HepG2 (cell line): ENCODE results near the gene SYNGR4. TPM values are rescaled to one million over a fixed set of nuclear protein-coding genes. Genes with fewer than 3 reads are reported as not detected.

ENCODE experiments used
- CREM ChIP-seq, 2 experiments: sonication (generic) in 1 of 2; formaldehyde crosslinking in 1 of 2; IDR thresholded peaks; 2 replicates each; pipeline versions ENCODE4 v1.4.0 to v1.6.1; 2016 to 2020; ENCODE audit warnings: antibody characterized with exemption in 1 of 2, mild to moderate bottlenecking in 1 of 2, missing genetic modification reagents in 1 of 2
- ELF3 ChIP-seq: IDR thresholded peaks from 2 replicates; pipeline ENCODE4 v1.6.1; 2016; ENCODE audit warnings: missing genetic modification reagents, missing compliant biosample characterization
- GATA4 ChIP-seq: sonication (generic); IDR thresholded peaks from 2 replicates; pipeline ENCODE4 v1.6.1; 2016; ENCODE audit warnings: antibody characterized with exemption, low read depth, borderline replicate concordance
- HCFC1 ChIP-seq: fragments of 150-350 bp; IDR thresholded peaks from 2 replicates; pipeline ENCODE4 v1.6.1; 2014; ENCODE audit warnings: low read depth, low read length
- MIER2 ChIP-seq: IDR thresholded peaks from 2 replicates; pipeline ENCODE4 v1.6.1; 2016; ENCODE audit warnings: missing biosample characterization, missing genetic modification reagents
- MYC ChIP-seq: sonication (generic); formaldehyde crosslinking; IDR thresholded peaks from 2 replicates; pipeline ENCODE4 v1.9.0; 2021; ENCODE audit warnings: missing genetic modification reagents, borderline replicate concordance
- PCBP1 ChIP-seq: fragments of 200-400 bp; formaldehyde crosslinking; IDR thresholded peaks from 2 replicates; pipeline ENCODE4 v1.6.1; 2017; ENCODE audit warnings: mild to moderate bottlenecking, low read depth, low read length, borderline replicate concordance
- RBAK ChIP-seq: sonication (generic); formaldehyde crosslinking; IDR thresholded peaks from 2 replicates; pipeline ENCODE4 v1.5.1; 2020; ENCODE audit warnings: mild to moderate bottlenecking, missing genetic modification reagents
- RCOR2 ChIP-seq: IDR thresholded peaks from 2 replicates; pipeline ENCODE4 v1.6.1; 2016; ENCODE audit warnings: missing biosample characterization, missing genetic modification reagents
- TBX2 ChIP-seq: sonication (generic); formaldehyde crosslinking; IDR thresholded peaks from 2 replicates; pipeline ENCODE4 v1.5.0; 2020; ENCODE audit warnings: missing genetic modification reagents, mild to moderate bottlenecking, borderline replicate concordance
- TCF7 ChIP-seq: sonication (generic); IDR thresholded peaks from 2 replicates; pipeline ENCODE4 v1.6.1; 2016; ENCODE audit warnings: antibody characterized with exemption, low read depth
- ZBTB26 ChIP-seq: IDR thresholded peaks from 2 replicates; pipeline ENCODE4 v1.6.1; 2016; ENCODE audit warnings: missing compliant biosample characterization, missing genetic modification reagents, borderline replicate concordance
- ZMYM3 ChIP-seq: sonication (generic); formaldehyde crosslinking; IDR thresholded peaks from 2 replicates; pipeline ENCODE4 v1.5.1; 2020; ENCODE audit warnings: mild to moderate bottlenecking, missing genetic modification reagents
- ZNF768 ChIP-seq: sonication (generic); formaldehyde crosslinking; IDR thresholded peaks from 2 replicates; pipeline ENCODE4 v1.4.0; 2020; ENCODE audit warnings: missing genetic modification reagents
- ZSCAN31 ChIP-seq: sonication (generic); formaldehyde crosslinking; IDR thresholded peaks from 2 replicates; pipeline ENCODE4 v1.5.0; 2020; ENCODE audit warnings: low read depth, mild to moderate bottlenecking, missing genetic modification reagents
- polyA plus RNA-seq, 8 experiments: library from polyadenylated mRNA; depleted of rRNA in 3 of 8; stranded (reverse) in 7 of 8; unstranded in 1 of 8; fragments of >200 nt; fragmentation: Illumina TruSeq in 4 of 8; extraction: Trizol in 4 of 8; gene quantifications; 2 replicates each; pipeline versions ENCODE4 v1.2.1 to v1.2.3, GENCODE V29; 2011 to 2016; ENCODE audit warnings: low read depth in 4 of 8, missing spikeins in 1 of 8, mixed read lengths in 1 of 8; ENCODE audit not compliant: insufficient read depth in 1 of 8
- total RNA-seq, 5 experiments: library from RNA; depleted of rRNA; stranded (reverse); fragments of >200 nt; fragmentation: Illumina TruSeq; extraction: Trizol; gene quantifications; 2 replicates each; pipeline ENCODE4 v1.2.3, GENCODE V29; 2016; ENCODE audit warnings: low read depth in 1 of 5
- TF ChIP-seq, protein P1 (sequence below): sonication (generic); formaldehyde crosslinking; IDR thresholded peaks from 2 replicates; pipeline ENCODE4 v1.5.0; 2020; ENCODE audit warnings: mild to moderate bottlenecking, missing genetic modification reagents
- TF ChIP-seq, protein P2 (sequence below): IDR thresholded peaks from 2 replicates; pipeline ENCODE4 v1.6.1; 2016; ENCODE audit warnings: low read depth, missing genetic modification reagents, missing compliant biosample characterization
- TF ChIP-seq, protein P3 (sequence below): sonication (generic); formaldehyde crosslinking; IDR thresholded peaks from 2 replicates; pipeline ENCODE4 v1.5.1; 2020; ENCODE audit warnings: mild to moderate bottlenecking, missing genetic modification reagents

Gene SYNGR4
- total and polyA plus RNA-seq, 2 of the 13 experiments (the other 11 are each of a cell fraction or from before 2014, with no cell fraction given) = not detected

DNA sequence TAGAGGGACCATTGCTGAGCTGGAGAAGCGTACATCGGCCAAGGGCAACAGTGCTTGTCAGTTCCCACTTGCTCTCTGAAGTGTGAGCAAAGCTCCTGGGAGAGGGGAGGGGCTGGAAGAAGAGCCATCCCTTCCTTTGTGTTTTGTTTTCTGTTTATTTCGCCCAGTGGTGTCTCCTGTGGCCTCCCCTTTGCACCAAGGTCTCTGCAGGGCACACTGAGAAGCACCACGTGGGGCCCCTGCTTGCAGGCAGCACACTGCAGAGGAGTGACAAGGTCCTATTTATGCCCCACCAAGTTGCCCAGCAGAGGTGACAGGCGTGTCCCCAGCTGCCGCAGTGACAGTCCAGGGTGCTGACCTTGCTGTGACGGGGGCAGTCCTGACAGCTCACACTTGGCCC lies 53.3 kb downstream of the SYNGR4 start (continued):
- TF ChIP-seq, protein P1, sequence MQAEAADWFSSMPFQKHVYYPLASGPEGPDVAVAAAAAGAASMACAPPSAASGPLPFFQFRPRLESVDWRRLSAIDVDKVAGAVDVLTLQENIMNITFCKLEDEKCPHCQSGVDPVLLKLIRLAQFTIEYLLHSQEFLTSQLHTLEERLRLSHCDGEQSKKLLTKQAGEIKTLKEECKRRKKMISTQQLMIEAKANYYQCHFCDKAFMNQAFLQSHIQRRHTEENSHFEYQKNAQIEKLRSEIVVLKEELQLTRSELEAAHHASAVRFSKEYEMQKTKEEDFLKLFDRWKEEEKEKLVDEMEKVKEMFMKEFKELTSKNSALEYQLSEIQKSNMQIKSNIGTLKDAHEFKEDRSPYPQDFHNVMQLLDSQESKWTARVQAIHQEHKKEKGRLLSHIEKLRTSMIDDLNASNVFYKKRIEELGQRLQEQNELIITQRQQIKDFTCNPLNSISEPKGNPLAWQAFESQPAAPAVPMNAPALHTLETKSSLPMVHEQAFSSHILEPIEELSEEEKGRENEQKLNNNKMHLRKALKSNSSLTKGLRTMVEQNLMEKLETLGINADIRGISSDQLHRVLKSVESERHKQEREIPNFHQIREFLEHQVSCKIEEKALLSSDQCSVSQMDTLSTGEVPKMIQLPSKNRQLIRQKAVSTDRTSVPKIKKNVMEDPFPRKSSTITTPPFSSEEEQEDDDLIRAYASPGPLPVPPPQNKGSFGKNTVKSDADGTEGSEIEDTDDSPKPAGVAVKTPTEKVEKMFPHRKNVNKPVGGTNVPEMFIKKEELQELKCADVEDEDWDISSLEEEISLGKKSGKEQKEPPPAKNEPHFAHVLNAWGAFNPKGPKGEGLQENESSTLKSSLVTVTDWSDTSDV (CRISPR knock-in tag) = no peak
- TF ChIP-seq PCBP1 (no peak), RCOR2 (CRISPR knock-in tag) (no peak), ZSCAN31 (CRISPR knock-in tag) (no peak), HCFC1 (no peak), ZBTB26 (CRISPR knock-in tag) (no peak), ZMYM3 (CRISPR knock-in tag) (0 out of 2 replicates have a peak, but pooled peaks have one; percentile 6), ELF3 (CRISPR knock-in tag) (no peak), RBAK (CRISPR knock-in tag) (no peak), TBX2 (CRISPR knock-in tag) (peak; percentile 41; the same call in 1 of the 2 replicates), GATA4 (no peak), MIER2 (CRISPR knock-in tag) (0 out of 2 replicates have a peak, but pooled peaks have one; percentile 48), CREM (IDR thresholded peaks at IDR 0.05) (no peak), CREM (CRISPR knock-in tag; IDR thresholded peaks at IDR 0.05) (no peak), ZNF768 (CRISPR knock-in tag) (no peak), TCF7 (no peak), MYC (peak; percentile 15; the same call in 1 of the 2 replicates)
- TF ChIP-seq, protein P2, sequence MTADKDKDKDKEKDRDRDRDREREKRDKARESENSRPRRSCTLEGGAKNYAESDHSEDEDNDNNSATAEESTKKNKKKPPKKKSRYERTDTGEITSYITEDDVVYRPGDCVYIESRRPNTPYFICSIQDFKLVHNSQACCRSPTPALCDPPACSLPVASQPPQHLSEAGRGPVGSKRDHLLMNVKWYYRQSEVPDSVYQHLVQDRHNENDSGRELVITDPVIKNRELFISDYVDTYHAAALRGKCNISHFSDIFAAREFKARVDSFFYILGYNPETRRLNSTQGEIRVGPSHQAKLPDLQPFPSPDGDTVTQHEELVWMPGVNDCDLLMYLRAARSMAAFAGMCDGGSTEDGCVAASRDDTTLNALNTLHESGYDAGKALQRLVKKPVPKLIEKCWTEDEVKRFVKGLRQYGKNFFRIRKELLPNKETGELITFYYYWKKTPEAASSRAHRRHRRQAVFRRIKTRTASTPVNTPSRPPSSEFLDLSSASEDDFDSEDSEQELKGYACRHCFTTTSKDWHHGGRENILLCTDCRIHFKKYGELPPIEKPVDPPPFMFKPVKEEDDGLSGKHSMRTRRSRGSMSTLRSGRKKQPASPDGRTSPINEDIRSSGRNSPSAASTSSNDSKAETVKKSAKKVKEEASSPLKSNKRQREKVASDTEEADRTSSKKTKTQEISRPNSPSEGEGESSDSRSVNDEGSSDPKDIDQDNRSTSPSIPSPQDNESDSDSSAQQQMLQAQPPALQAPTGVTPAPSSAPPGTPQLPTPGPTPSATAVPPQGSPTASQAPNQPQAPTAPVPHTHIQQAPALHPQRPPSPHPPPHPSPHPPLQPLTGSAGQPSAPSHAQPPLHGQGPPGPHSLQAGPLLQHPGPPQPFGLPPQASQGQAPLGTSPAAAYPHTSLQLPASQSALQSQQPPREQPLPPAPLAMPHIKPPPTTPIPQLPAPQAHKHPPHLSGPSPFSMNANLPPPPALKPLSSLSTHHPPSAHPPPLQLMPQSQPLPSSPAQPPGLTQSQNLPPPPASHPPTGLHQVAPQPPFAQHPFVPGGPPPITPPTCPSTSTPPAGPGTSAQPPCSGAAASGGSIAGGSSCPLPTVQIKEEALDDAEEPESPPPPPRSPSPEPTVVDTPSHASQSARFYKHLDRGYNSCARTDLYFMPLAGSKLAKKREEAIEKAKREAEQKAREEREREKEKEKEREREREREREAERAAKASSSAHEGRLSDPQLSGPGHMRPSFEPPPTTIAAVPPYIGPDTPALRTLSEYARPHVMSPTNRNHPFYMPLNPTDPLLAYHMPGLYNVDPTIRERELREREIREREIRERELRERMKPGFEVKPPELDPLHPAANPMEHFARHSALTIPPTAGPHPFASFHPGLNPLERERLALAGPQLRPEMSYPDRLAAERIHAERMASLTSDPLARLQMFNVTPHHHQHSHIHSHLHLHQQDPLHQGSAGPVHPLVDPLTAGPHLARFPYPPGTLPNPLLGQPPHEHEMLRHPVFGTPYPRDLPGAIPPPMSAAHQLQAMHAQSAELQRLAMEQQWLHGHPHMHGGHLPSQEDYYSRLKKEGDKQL (CRISPR knock-in tag) = no peak
- TF ChIP-seq, protein P3, sequence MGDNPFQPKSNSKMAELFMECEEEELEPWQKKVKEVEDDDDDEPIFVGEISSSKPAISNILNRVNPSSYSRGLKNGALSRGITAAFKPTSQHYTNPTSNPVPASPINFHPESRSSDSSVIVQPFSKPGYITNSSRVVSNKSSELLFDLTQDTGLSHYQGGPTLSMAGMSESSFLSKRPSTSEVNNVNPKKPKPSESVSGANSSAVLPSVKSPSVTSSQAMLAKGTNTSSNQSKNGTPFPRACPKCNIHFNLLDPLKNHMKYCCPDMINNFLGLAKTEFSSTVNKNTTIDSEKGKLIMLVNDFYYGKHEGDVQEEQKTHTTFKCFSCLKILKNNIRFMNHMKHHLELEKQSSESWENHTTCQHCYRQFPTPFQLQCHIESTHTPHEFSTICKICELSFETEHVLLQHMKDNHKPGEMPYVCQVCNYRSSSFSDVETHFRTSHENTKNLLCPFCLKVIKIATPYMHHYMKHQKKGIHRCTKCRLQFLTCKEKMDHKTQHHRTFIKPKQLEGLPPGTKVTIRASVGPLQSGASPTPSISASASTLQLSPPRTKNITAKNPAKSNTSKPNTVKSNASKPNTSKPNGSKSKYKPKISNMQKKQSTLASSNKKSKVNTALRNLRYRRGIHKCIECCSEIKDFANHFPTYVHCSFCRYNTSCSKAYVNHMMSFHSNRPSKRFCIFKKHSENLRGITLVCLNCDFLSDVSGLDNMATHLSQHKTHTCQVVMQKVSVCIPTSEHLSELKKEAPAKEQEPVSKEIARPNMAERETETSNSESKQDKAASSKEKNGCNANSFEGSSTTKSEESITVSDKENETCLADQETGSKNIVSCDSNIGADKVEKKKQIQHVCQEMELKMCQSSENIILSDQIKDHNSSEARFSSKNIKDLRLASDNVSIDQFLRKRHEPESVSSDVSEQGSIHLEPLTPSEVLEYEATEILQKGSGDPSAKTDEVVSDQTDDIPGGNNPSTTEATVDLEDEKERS (CRISPR knock-in tag) = no peak
